HL-60 (cell line): ENCODE results near the gene KCMF1.

Experiments
- DNase-seq, 2 experiments: peaks; one replicate each; pipeline ENCODE4 v3.0.0-alpha.2; 2010 to 2020; ENCODE audit warnings: low read depth in 1 of 2, low spot score in 1 of 2
- H3K27ac ChIP-seq: fragments of 250-450 bp; sonication (Bioruptor Pico); replicated peaks from 2 replicates; pipeline ENCODE4 v1.5.1; 2020; ENCODE audit warnings: mild to moderate bottlenecking, moderate library complexity
- H3K27me3 ChIP-seq: fragments of 250-450 bp; sonication (Bioruptor Pico); 2 replicates; pipeline ENCODE4 v1.5.1; 2021; ENCODE audit warnings: mild to moderate bottlenecking, moderate library complexity; ENCODE audit not compliant: insufficient read depth, poor library complexity, severe bottlenecking
- H3K4me3 ChIP-seq: replicated peaks from 2 replicates; pipeline ENCODE4 v1.5.1; 2011; ENCODE audit warnings: mild to moderate bottlenecking, control low read depth, low read length; ENCODE audit not compliant: insufficient read depth
- CTCF ChIP-seq: IDR thresholded peaks from one replicate; pipeline ENCODE4 v1.5.1; 2011; ENCODE audit warnings: low read length, control low read depth, inconsistent platforms; ENCODE audit not compliant: insufficient read depth
- GABPA ChIP-seq: IDR thresholded peaks from 2 replicates; pipeline ENCODE4 v1.6.1; 2012; ENCODE audit warnings: low read depth
- POLR2AphosphoS5 ChIP-seq: IDR thresholded peaks from 2 replicates; pipeline ENCODE4 v1.6.1; 2012; ENCODE audit warnings: low read depth
- REST ChIP-seq: IDR thresholded peaks from 2 replicates; pipeline ENCODE4 v1.6.1; 2012; ENCODE audit warnings: low read depth; ENCODE audit not compliant: insufficient replicate concordance
- SPI1 ChIP-seq: IDR thresholded peaks from 2 replicates; pipeline ENCODE4 v1.6.1; 2012; ENCODE audit warnings: low read depth, mild to moderate bottlenecking, borderline replicate concordance

The KCMF1 gene

GRCh38 chr2:84956334-84957297 is 14.3 kb upstream of the KCMF1 start:
- DNase-seq = no peak
- Histone ChIP-seq H3K27me3 (no peaks in the 10 kb centered on the region), H3K4me3 (no peak overlapping the region), H3K27ac (no peak overlapping the region)
- TF ChIP-seq CTCF = no peak
- TF ChIP-seq REST = no peak
- TF ChIP-seq GABPA = no peak
- TF ChIP-seq SPI1 = no peak
- no peak for TF ChIP-seq POLR2AphosphoS5

- Histone ChIP-seq H3K4me3 (no peak overlapping the region), H3K27ac (no peak overlapping the region), H3K27me3 (no peaks in the 10 kb centered on the region)
- TF ChIP-seq POLR2AphosphoS5 (no peak), CTCF (no peak), REST (no peak), GABPA (no peak), SPI1 (no peak)
- DNase-seq = no peak
These were observed 13.2 kb upstream of the KCMF1 start for GRCh38 chr2:84957771-84958134.

- no peak for DNase-seq
- Histone ChIP-seq H3K4me3 (no peak overlapping the region), H3K27me3 (no peaks in the 10 kb centered on the region), H3K27ac (no peak overlapping the region)
- TF ChIP-seq CTCF (no peak), GABPA (no peak), POLR2AphosphoS5 (no peak), REST (no peak), SPI1 (no peak)
These were observed 12.6 kb upstream of the KCMF1 start for GRCh38 chr2:84958135-84959059.
